ENCODE measurements around the gene DDIT4.

DNA sequence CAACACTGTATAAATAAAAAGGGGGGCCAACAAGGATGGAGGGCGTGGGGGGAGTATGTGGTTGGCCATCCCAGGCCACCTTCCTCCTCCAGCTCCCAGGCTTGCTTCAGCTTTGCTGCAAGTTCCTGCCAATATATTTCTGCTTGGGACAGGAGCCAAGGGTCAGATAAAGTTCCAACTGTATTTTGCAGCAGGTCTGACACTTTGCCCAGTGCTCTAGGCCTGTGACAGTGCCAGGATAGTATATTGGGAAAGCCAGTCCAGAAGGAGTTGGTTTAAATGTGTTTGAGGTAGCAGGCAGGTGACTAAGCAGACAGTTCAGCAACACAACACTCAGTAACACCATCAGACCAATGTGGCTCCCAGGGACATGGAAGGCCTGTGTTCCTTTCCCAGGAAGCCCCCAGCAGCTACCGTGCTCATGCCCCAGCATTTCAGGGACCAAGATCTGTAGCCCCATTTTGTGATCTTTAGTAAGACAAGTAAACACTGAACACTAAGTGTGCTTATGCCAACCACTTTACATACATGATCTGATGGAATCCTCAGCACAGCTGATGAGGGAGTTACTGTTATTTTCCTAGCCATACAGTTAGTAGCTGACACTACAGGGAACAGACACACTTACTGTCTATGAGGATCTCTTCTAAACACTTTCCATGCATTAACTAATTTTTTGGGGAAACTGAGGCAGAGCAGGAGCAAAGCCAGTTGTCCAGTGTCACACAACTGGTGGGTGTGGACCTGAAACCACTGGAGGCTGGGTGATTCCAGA is 42.1 kb downstream of the DDIT4 start:
- TF ChIP-seq, protein P1, sequence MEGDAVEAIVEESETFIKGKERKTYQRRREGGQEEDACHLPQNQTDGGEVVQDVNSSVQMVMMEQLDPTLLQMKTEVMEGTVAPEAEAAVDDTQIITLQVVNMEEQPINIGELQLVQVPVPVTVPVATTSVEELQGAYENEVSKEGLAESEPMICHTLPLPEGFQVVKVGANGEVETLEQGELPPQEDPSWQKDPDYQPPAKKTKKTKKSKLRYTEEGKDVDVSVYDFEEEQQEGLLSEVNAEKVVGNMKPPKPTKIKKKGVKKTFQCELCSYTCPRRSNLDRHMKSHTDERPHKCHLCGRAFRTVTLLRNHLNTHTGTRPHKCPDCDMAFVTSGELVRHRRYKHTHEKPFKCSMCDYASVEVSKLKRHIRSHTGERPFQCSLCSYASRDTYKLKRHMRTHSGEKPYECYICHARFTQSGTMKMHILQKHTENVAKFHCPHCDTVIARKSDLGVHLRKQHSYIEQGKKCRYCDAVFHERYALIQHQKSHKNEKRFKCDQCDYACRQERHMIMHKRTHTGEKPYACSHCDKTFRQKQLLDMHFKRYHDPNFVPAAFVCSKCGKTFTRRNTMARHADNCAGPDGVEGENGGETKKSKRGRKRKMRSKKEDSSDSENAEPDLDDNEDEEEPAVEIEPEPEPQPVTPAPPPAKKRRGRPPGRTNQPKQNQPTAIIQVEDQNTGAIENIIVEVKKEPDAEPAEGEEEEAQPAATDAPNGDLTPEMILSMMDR (IDR thresholded peaks at IDR 0.05 in 2 of 3, conservative IDR thresholded peaks at IDR 0.05 in 1 of 3; ENCODE audit: borderline replicate concordance in 1 of 3, insufficient read depth in 1 of 3, low read depth in 2 of 3, low read length in 2 of 3) = no peak
- TF ChIP-seq ZNF274 (IDR thresholded peaks at IDR 0.05; ENCODE audit: low read depth, low read length) (no peak), JUND (IDR thresholded peaks at IDR 0.05) (no peak), POLR2A (IDR thresholded peaks at IDR 0.05; ENCODE audit: borderline replicate concordance, extremely low read depth, insufficient read depth, insufficient read length) (peak; percentile 31), TCF7L2 (IDR thresholded peaks at IDR 0.05; ENCODE audit: borderline replicate concordance, extremely low read depth, insufficient read depth, insufficient read length) (no peak), CEBPB (IDR thresholded peaks at IDR 0.05; ENCODE audit: low read depth) (no peak), POLR2AphosphoS5 (IDR thresholded peaks at IDR 0.05; ENCODE audit: low read depth, low read length) (0 out of 2 replicates have a peak, but pooled peaks have one; percentile 22), EZH2 (IDR thresholded peaks at IDR 0.05) (no peak), SP1 (IDR thresholded peaks at IDR 0.05; ENCODE audit: low read depth) (no peak)
- TF ChIP-seq, protein P2, sequence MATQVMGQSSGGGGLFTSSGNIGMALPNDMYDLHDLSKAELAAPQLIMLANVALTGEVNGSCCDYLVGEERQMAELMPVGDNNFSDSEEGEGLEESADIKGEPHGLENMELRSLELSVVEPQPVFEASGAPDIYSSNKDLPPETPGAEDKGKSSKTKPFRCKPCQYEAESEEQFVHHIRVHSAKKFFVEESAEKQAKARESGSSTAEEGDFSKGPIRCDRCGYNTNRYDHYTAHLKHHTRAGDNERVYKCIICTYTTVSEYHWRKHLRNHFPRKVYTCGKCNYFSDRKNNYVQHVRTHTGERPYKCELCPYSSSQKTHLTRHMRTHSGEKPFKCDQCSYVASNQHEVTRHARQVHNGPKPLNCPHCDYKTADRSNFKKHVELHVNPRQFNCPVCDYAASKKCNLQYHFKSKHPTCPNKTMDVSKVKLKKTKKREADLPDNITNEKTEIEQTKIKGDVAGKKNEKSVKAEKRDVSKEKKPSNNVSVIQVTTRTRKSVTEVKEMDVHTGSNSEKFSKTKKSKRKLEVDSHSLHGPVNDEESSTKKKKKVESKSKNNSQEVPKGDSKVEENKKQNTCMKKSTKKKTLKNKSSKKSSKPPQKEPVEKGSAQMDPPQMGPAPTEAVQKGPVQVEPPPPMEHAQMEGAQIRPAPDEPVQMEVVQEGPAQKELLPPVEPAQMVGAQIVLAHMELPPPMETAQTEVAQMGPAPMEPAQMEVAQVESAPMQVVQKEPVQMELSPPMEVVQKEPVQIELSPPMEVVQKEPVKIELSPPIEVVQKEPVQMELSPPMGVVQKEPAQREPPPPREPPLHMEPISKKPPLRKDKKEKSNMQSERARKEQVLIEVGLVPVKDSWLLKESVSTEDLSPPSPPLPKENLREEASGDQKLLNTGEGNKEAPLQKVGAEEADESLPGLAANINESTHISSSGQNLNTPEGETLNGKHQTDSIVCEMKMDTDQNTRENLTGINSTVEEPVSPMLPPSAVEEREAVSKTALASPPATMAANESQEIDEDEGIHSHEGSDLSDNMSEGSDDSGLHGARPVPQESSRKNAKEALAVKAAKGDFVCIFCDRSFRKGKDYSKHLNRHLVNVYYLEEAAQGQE (IDR thresholded peaks at IDR 0.05; ENCODE audit: low read depth) = no peak
- TF ChIP-seq, protein P3, sequence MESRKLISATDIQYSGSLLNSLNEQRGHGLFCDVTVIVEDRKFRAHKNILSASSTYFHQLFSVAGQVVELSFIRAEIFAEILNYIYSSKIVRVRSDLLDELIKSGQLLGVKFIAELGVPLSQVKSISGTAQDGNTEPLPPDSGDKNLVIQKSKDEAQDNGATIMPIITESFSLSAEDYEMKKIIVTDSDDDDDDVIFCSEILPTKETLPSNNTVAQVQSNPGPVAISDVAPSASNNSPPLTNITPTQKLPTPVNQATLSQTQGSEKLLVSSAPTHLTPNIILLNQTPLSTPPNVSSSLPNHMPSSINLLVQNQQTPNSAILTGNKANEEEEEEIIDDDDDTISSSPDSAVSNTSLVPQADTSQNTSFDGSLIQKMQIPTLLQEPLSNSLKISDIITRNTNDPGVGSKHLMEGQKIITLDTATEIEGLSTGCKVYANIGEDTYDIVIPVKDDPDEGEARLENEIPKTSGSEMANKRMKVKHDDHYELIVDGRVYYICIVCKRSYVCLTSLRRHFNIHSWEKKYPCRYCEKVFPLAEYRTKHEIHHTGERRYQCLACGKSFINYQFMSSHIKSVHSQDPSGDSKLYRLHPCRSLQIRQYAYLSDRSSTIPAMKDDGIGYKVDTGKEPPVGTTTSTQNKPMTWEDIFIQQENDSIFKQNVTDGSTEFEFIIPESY (IDR thresholded peaks at IDR 0.05; ENCODE audit: extremely low read depth, insufficient replicate concordance, low read length) = no peak

All from HCT116 (cell line).